Measurements from ENCODE around the gene APEH.
A peak's percentile ranks its signal among the peaks of the same experiment; 100 is the strongest.

APEH gene

GRCh38 chr3:49712631-49713317 lies 38.6 kb downstream of the APEH start:
- H3K27me3 ChIP-seq (ENCODE audit: insufficient read depth, insufficient read length), result no peaks in the 10 kb centered on the region
- no peak for TF ChIP-seq YY1 (IDR thresholded peaks at IDR 0.05; ENCODE audit: insufficient read depth, insufficient read length)
- TF ChIP-seq ZNF274 (IDR thresholded peaks at IDR 0.05; ENCODE audit: low read depth, low read length), result no peak
- TF ChIP-seq SUZ12 (IDR thresholded peaks at IDR 0.05; ENCODE audit: extremely low read depth, insufficient read depth, insufficient read length), result no peak

GRCh38 chr3:49713336-49714105 lies 39.4 kb downstream of the APEH start:
- H3K9me3 ChIP-seq (ENCODE audit: insufficient read depth, low read length), result no peaks in the 10 kb centered on the region
- peaks cover 30% of the 10 kb centered on the region for H3K4me1 ChIP-seq (ENCODE audit: insufficient read depth, insufficient read length)
- H3K9ac ChIP-seq (ENCODE audit: insufficient read length, low read depth), result no peak overlapping the region
- H3K4me3 ChIP-seq (ENCODE audit: insufficient read length, low read depth), result no peak overlapping the region
- TF ChIP-seq YY1 (IDR thresholded peaks at IDR 0.05; ENCODE audit: insufficient read depth, insufficient read length) (no peak), ZNF274 (IDR thresholded peaks at IDR 0.05; ENCODE audit: low read depth, low read length) (no peak), SUZ12 (IDR thresholded peaks at IDR 0.05; ENCODE audit: extremely low read depth, insufficient read depth, insufficient read length) (no peak)
- H3K27me3 ChIP-seq (ENCODE audit: insufficient read depth, insufficient read length), result no peaks in the 10 kb centered on the region
- peaks cover 60% of the 10 kb centered on the region for H3K36me3 ChIP-seq (ENCODE audit: insufficient read depth, insufficient read length, low read length)
- no peak for DNase-seq (ENCODE audit: low read depth, low spot score)

More at GRCh38 chr3:49712631-49713317, 38.6 kb downstream of the APEH start:
- H3K9ac ChIP-seq (ENCODE audit: insufficient read length, low read depth), result peak overlapping the region; percentile 23
- H3K4me3 ChIP-seq (ENCODE audit: insufficient read length, low read depth), result no peak overlapping the region
- DNase-seq (ENCODE audit: low read depth, low spot score), result no peak
- peaks cover 22% of the 10 kb centered on the region for H3K4me1 ChIP-seq (ENCODE audit: insufficient read depth, insufficient read length)
- no peaks in the 10 kb centered on the region for H3K9me3 ChIP-seq (ENCODE audit: insufficient read depth, low read length)
- H3K36me3 ChIP-seq (ENCODE audit: insufficient read depth, insufficient read length, low read length), result peaks cover 56% of the 10 kb centered on the region

- peaks cover 66% of the 10 kb centered on the region for H3K36me3 ChIP-seq (ENCODE audit: insufficient read depth, insufficient read length, low read length)
- H3K4me3 ChIP-seq (ENCODE audit: insufficient read length, low read depth), result no peak overlapping the region
- TF ChIP-seq YY1 (IDR thresholded peaks at IDR 0.05; ENCODE audit: insufficient read depth, insufficient read length) (no peak), SUZ12 (IDR thresholded peaks at IDR 0.05; ENCODE audit: extremely low read depth, insufficient read depth, insufficient read length) (no peak), ZNF274 (IDR thresholded peaks at IDR 0.05; ENCODE audit: low read depth, low read length) (no peak)
- DNase-seq (ENCODE audit: low read depth, low spot score), result no peak
- H3K9me3 ChIP-seq (ENCODE audit: insufficient read depth, low read length), result no peaks in the 10 kb centered on the region
- peaks cover 39% of the 10 kb centered on the region for H3K4me1 ChIP-seq (ENCODE audit: insufficient read depth, insufficient read length)
- no peaks in the 10 kb centered on the region for H3K27me3 ChIP-seq (ENCODE audit: insufficient read depth, insufficient read length)
- H3K9ac ChIP-seq (ENCODE audit: insufficient read length, low read depth), result no peak overlapping the region
These were observed 40.8 kb downstream of the APEH start for GRCh38 chr3:49714728-49715550.

GRCh38 chr3:49715611-49716121 lies 41.5 kb downstream of the APEH start:
- Histone ChIP-seq H3K36me3 (ENCODE audit: insufficient read depth, insufficient read length, low read length) (peaks cover 73% of the 10 kb centered on the region), H3K4me1 (ENCODE audit: insufficient read depth, insufficient read length) (peaks cover 39% of the 10 kb centered on the region), H3K9me3 (ENCODE audit: insufficient read depth, low read length) (no peaks in the 10 kb centered on the region), H3K4me3 (ENCODE audit: insufficient read length, low read depth) (no peak overlapping the region), H3K9ac (ENCODE audit: insufficient read length, low read depth) (no peak overlapping the region), H3K27me3 (ENCODE audit: insufficient read depth, insufficient read length) (no peaks in the 10 kb centered on the region)
- DNase-seq (ENCODE audit: low read depth, low spot score), result no peak
- TF ChIP-seq ZNF274 (IDR thresholded peaks at IDR 0.05; ENCODE audit: low read depth, low read length) (no peak), SUZ12 (IDR thresholded peaks at IDR 0.05; ENCODE audit: extremely low read depth, insufficient read depth, insufficient read length) (no peak), YY1 (IDR thresholded peaks at IDR 0.05; ENCODE audit: insufficient read depth, insufficient read length) (no peak)

GRCh38 chr3:49716169-49716568 lies 42.0 kb downstream of the APEH start:
- no peak for DNase-seq (ENCODE audit: low read depth, low spot score)
- H3K4me3 ChIP-seq (ENCODE audit: insufficient read length, low read depth), result no peak overlapping the region
- H3K9me3 ChIP-seq (ENCODE audit: insufficient read depth, low read length), result no peaks in the 10 kb centered on the region
- peaks cover 39% of the 10 kb centered on the region for H3K4me1 ChIP-seq (ENCODE audit: insufficient read depth, insufficient read length)
- H3K27me3 ChIP-seq (ENCODE audit: insufficient read depth, insufficient read length), result no peaks in the 10 kb centered on the region
- peaks cover 78% of the 10 kb centered on the region for H3K36me3 ChIP-seq (ENCODE audit: insufficient read depth, insufficient read length, low read length)
- no peak overlapping the region for H3K9ac ChIP-seq (ENCODE audit: insufficient read length, low read depth)
- TF ChIP-seq YY1 (IDR thresholded peaks at IDR 0.05; ENCODE audit: insufficient read depth, insufficient read length) (no peak), ZNF274 (IDR thresholded peaks at IDR 0.05; ENCODE audit: low read depth, low read length) (no peak), SUZ12 (IDR thresholded peaks at IDR 0.05; ENCODE audit: extremely low read depth, insufficient read depth, insufficient read length) (no peak)

- no peak for TF ChIP-seq SUZ12 (IDR thresholded peaks at IDR 0.05; ENCODE audit: extremely low read depth, insufficient read depth, insufficient read length)
- TF ChIP-seq ZNF274 (IDR thresholded peaks at IDR 0.05; ENCODE audit: low read depth, low read length), result no peak
- no peak for TF ChIP-seq YY1 (IDR thresholded peaks at IDR 0.05; ENCODE audit: insufficient read depth, insufficient read length)
- peaks cover 34% of the 10 kb centered on the region for H3K4me1 ChIP-seq (ENCODE audit: insufficient read depth, insufficient read length)
- peaks cover 78% of the 10 kb centered on the region for H3K36me3 ChIP-seq (ENCODE audit: insufficient read depth, insufficient read length, low read length)
- H3K9me3 ChIP-seq (ENCODE audit: insufficient read depth, low read length), result no peaks in the 10 kb centered on the region
- no peak for DNase-seq (ENCODE audit: low read depth, low spot score)
- no peak overlapping the region for H3K4me3 ChIP-seq (ENCODE audit: insufficient read length, low read depth)
- H3K27me3 ChIP-seq (ENCODE audit: insufficient read depth, insufficient read length), result no peaks in the 10 kb centered on the region
- H3K9ac ChIP-seq (ENCODE audit: insufficient read length, low read depth), result peak overlapping the region; percentile 3
These were observed 42.6 kb downstream of the APEH start for GRCh38 chr3:49716691-49717210.

Measured in NT2/D1 (cell line).